GM19324 (cell line): ENCODE results near the gene SLC4A2.
A peak's percentile ranks its signal among the peaks of the same experiment; 100 is the strongest.

Experiments used
- ATAC-seq: cut with Tn5 transposase; IDR thresholded peaks from one replicate; pipeline ENCODE4 v1.9.1; 2021; ENCODE audit warnings: mild to moderate bottlenecking, moderate library complexity; ENCODE audit not compliant: unreplicated experiment, low FRiP score

SLC4A2 gene

DNA sequence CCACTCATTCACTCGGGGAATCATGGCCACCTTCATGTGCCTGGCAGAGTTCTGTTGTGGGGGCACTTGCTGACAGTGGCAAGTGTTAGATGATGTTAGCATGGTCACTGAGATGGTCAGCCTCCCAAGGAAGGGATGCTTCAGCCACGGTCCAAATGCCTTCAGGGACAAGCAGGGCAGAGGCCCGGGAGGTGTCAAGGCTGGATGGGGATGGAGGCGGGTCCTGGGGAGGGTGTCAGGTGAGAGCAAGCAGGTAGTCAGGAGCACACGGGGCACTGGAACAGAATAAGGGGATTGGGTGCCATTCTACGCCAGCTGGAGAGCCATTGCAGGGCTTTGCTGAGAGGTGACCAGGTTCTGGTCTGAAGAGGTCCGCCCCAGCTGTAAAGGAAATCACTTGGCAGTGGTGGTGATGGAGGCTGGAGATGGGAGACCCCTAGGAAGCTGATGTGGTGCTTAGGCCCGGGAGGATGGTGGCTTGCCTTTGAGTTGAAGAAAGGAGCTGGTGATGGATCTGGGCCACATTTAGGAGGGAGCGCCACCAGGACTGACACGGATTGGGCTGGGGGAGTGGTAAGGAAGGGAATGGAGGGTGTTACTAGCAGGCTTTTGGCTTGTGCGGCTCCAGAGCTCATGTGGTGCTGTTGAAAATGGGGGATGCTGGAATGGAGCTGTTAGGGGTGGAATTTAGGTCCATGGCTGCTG, 51.0 kb downstream of the SLC4A2 start:
- ATAC-seq, result no peak

DNA sequence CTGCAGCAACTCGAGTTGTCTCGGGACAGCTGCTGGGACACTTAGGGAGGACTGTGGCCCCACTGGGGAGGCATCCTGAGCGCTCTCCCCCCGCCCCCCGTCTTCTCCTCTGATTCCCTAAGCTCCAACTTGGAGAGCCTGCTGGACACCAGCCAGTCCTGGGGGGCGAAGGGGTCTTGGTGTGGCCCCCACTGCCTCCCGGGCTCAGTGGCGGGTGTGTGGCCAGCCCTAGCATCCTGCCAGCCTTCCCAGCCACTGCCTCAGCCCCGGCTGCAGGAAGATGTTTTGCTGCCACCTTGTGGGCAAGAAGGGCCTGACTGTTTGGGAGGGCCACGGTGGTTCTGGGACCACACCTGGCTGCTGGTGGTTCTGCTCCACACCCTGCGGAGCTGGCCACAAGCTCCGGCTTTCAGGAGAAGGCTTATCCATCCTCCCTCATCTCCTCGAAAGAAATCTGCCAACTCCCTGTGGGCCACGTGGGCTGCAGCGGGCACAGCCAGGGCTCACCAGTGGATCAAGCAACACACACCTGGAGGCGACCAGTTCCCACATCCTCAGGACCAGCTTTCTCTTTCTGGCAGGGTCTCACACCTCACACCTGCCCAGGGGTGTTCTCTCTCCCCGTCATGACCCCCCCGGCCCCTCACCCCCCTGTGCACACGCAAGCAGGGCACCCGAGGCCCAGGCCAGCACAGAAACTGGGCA, 51.7 kb downstream of the SLC4A2 start:
- ATAC-seq, result peak; percentile 73

- ATAC-seq, result no peak
Observed at GRCh38 chr7:151113344-151114150, 54.2 kb downstream of the SLC4A2 start.

- no peak for ATAC-seq
Observed at GRCh38 chr7:151114151-151115090, 55.0 kb downstream of the SLC4A2 start.

GRCh38 chr7:151115121-151115835, 55.9 kb downstream of the SLC4A2 start:
- no peak for ATAC-seq

DNA sequence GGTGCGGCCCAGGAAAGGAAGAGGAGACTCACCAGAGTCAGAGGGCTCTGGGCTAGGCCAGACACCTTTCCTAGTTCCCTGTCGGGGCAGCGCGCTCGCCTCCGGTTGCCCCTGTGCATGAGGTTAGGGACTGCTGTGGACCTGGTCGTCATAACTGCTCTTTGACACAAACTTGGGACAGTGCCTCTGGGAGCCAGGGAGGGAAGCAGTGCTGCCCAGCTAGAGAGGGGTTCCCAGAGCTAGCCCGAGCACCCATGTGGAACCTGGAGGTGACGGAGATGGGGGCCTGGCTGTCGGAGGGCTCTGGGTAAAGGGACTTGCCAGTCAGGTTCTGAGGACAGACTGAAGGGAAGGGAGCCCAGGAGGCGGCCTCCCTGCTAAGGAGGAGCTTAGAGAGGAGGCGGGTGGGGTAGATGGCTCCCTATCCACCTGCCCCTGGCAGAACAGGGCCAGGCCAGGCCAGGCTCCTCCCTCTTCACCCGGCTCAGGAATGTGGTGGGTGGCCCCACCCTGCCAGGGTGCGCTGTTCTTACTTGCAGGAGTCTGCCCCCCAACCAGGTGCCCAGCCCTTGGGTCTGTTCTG, 56.5 kb downstream of the SLC4A2 start:
- ATAC-seq, result no peak

DNA sequence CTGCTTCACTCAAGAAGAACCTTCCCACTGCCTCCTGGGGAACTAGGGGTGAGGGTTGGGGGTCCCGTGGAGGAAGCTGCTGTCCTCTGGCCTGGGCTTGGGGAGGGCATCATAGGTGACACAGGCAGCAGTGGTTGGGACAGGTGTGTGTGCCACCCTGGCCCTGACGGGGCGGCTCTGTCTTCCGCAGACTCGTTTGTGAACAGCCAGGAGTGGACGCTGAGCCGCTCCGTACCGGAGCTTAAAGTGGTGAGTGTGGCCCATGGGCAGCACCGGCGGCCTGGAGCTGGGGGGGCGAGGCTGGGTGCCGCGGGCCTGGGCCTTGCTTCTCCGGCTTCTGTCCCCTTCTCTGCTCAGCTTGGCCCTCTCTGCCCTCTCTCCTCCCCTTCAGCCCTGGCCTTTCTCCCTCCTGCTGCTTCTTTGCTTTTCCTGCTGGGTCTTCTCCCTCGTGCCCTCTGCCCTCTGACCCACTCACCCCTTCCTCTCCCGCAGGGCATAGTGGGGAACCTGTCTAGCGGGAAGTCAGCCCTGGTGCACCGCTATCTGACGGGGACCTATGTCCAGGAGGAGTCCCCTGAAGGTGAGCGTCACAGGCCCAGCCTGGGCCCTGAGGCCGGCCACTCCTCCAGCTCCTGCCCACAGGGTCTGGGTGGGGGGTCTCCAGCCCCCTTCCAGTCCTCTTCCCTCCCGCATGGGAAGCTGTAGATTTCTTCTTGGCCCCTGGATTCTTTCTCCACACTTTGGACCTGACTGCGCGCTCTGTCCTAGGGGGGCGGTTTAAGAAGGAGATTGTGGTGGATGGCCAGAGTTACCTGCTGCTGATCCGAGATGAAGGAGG, 57.4 kb downstream of the SLC4A2 start:
- no peak for ATAC-seq

DNA sequence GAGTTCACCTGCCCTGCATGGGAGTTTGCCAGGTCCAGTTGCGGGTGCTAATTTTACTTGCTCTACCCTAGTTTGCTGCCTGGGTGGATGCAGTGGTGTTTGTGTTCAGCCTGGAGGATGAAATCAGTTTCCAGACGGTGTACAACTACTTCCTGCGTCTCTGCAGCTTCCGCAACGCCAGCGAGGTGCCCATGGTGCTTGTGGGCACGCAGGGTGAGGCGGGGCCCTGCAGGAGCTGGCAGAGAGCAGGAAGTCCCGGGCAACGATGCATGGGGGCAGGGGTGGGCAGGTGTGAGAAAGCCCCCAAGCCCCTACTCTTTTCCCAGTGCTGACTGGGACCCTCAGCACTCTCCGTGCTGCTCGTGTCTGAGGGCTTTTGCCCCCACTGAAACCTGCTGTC, 58.2 kb downstream of the SLC4A2 start:
- no peak for ATAC-seq

- ATAC-seq, result no peak
Observed at GRCh38 chr7:151118108-151119054, 59.0 kb downstream of the SLC4A2 start.

DNA sequence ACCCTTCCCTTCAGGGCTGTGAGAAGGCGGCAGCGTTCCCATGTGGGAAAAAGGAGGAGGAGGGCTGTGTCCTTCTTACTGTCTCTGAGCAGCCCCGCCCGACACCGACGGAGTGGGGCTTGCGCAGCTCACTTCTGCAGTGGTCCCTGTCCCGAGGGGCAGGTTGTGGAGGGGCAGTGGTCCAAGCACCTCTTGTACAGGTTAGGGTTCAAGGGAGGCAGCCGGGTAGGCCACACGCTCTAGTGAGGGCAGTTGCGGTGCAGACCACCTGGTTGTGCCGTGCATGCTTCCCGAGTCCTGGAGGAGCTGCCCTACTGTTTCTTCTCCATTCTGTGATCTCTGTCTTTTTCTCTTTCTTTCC, 59.6 kb downstream of the SLC4A2 start:
- ATAC-seq, result no peak

DNA sequence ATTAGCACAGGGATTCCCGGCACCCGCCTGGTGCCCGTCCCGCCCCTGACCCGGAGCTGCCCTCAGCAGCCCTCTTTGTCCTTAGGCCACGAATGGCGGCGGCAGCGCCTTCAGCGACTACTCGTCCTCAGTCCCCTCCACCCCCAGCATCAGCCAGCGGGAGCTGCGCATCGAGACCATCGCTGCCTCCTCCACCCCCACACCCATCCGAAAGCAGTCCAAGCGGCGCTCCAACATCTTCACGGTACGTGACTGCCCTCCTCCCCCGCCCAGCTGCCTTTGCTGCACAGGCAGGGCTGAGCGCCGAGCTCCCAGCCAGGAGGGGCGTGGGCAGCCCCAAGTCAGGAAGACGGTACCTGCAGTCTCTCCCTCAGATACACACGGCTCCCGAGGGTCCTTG, 60.5 kb downstream of the SLC4A2 start:
- ATAC-seq, result no peak

DNA sequence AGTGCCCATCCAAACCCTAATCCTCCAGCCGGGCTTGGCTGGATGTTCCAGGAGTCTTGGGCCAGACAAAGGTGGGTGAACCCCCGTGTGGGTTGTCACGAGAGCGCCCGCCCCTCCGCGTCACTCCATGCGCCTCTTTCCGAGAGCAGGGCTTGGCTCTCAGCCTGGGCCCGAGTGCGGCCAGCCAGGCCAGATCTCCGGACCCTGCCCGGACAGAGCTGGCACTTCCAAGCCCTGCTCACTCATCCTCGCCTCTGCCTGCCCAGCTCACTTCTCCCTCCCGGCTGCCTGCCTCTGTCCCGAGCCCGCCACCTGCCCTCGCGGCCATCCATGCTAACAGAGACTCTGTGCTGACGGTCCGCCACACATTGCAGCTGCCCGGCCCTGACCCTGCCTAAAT, 61.5 kb downstream of the SLC4A2 start:
- ATAC-seq, result no peak

DNA sequence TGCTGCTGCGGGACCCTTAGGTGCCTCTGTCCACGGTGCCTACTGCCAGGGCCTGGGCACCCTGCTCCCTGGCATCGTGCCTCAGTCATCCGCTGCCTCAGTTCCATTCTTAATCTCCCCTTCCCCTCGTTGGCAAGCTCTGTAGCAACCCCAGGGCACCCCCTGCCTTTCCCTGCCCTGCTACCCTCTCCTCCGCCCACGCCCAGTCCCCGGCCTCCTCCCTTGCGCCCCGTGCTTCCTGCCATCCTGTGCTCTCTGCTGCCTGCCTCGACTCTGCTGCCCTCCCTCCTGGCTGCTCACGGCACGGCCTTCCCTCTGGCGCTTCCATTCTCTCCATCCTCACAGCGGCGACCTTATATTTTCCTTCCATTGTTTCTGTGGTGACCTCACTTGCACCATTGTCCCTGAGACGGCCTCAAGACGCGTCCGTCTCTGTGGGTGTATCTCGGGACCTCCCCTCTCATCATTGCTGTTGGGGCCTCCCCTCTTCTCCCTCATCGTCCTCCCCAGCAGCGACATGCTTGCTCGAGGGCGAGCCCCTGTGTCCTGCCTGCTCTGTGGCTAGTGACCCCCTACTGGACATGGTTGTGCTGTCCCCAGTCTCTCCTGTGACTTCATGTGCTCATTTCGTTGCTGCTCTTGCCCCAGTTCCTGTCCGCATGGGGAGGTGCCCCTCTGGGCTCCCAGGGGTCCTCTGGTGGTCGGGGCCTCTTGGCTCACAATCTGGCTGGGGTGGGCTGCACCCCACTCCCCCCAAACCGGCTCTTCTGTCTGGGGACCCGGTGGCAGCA, 62.2 kb downstream of the SLC4A2 start:
- ATAC-seq, result no peak

GRCh38 chr7:151122276-151122675, 62.9 kb downstream of the SLC4A2 start:
- ATAC-seq, result no peak

DNA sequence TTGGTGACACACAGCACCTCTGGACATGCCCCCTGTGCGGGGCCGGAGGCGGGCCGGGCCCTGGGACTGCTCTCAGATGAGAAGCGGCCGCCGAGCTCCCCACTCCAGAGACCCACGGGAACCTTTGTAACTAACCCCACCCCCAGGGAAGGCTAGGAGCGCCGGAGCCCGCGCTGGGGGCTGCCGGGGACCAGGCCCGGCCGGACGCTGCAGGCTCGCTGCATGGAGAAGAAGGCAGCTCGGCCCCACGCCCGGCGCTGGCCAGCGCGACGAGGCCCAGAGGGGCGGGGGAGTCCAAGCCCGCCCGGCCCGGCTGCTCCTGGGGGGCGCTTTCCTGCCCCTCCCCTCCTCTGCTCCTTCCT, 63.4 kb downstream of the SLC4A2 start:
- no peak for ATAC-seq

DNA sequence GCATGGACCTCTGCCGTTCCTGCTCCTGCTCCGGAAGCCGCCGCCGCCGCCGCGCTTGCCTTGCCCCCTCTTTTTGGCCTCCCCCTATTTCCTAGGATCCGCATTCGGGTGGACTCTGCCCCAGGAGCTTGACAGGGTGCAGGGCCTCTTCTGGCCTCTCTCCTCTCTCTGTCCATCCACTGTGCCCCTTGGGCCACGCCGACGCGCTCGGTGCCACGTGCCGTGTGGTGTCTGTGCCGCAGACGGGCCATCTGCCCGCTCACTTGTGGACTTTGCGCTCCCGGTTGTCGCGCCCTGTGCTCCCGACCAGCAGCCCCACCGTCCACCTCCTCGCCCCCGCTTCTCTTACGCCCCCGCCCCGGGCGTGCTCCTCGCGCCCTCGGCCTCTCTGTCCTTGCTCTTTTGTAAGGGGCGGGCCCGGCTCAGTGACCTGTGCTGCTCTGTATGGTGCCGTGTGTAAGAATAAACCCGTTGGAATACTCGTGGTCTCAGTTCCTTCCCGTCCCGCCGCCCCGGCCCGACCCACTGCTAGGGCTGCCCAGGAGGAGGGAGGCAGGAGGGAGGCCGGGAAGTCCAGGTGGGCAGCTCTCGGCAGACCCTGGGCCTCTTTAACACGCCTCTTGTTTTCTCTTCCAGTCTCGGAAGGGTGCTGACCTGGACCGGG, 63.9 kb downstream of the SLC4A2 start:
- no peak for ATAC-seq
